AG08395 (cell line): ENCODE measurements around the gene CASKIN1.
"Not testable (repeated sequence)": the region's sequence is repeated elsewhere in the genome, so short reads cannot be mapped to it uniquely, and the experiment has no call there.

Experiments used
- DNase-seq: peaks from one replicate; pipeline ENCODE4 v3.0.0; 2012; ENCODE audit warnings: mixed read lengths, low spot score

The CASKIN1 gene

GRCh38 chr16:2129890-2130447, 66.4 kb downstream of the CASKIN1 start:
- DNase-seq, result not testable (repeated sequence)

DNA sequence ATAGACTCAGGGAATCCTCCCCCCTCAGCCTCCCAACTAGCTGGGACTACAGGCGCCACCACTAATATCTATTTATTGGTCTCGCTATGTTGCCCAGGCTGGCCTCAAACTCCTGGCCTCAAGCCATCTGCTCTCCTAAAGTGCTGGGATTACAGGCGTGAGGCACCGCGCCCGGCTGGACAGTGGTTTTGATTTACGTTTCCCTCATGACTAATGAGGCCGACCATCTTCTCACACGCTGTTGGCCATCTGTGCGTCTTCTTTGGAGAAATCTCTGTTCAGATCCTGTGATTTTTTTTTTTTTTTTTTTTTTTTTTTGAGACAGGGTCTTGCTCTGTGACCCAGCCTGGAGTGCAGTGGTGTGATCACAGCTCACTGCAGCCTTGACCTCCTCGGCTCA, 67.2 kb downstream of the CASKIN1 start:
- DNase-seq, result not testable (repeated sequence)

GRCh38 chr16:2127630-2128280, 68.7 kb downstream of the CASKIN1 start:
- DNase-seq, result not testable (repeated sequence)
